Mesenchymal stem cell (in vitro differentiated cells and primary cell): ENCODE measurements around the gene CDC5L.

ENCODE experiments used
- DNase-seq: peaks from one replicate; pipeline ENCODE4 v3.0.0-alpha.2; 2013
- H2AFZ ChIP-seq: one replicate; pipeline ENCODE4 v1.6.1; 2013; ENCODE audit warnings: low read depth, mild to moderate bottlenecking, control low read depth, inconsistent platforms, low read length, moderate library complexity
- H2AK5ac ChIP-seq: 2 replicates; pipeline ENCODE4 v1.6.1; 2013; ENCODE audit warnings: low read length, moderate library complexity, mild to moderate bottlenecking, inconsistent platforms; ENCODE audit not compliant: severe bottlenecking
- H2BK120ac ChIP-seq: one replicate; pipeline ENCODE4 v1.6.1; 2013; ENCODE audit warnings: low read depth, mild to moderate bottlenecking, inconsistent platforms, low read length, moderate library complexity
- H2BK12ac ChIP-seq, 2 experiments: one replicate each; pipeline ENCODE4 v1.6.1; 2013; ENCODE audit warnings: inconsistent platforms in 2 of 2, low read length in 2 of 2, mild to moderate bottlenecking in 2 of 2, moderate library complexity in 2 of 2, control low read depth in 1 of 2
- H2BK15ac ChIP-seq: one replicate; pipeline ENCODE4 v1.6.1; 2013; ENCODE audit warnings: mild to moderate bottlenecking, low read depth, inconsistent platforms; ENCODE audit not compliant: poor library complexity, severe bottlenecking
- H2BK5ac ChIP-seq: 2 replicates; pipeline ENCODE4 v1.6.1; 2013; ENCODE audit warnings: low read depth, mild to moderate bottlenecking, low read length, control low read depth, inconsistent platforms; ENCODE audit not compliant: poor library complexity, severe bottlenecking
- H3K14ac ChIP-seq, 2 experiments: one replicate each; pipeline ENCODE4 v1.6.1; 2013; ENCODE audit warnings: inconsistent platforms in 2 of 2, low read length in 2 of 2, control low read depth in 1 of 2, mild to moderate bottlenecking in 1 of 2, moderate library complexity in 1 of 2
- H3K18ac ChIP-seq, 2 experiments: one replicate each; pipeline ENCODE4 v1.6.1; 2013; ENCODE audit warnings: inconsistent platforms in 2 of 2, low read length in 2 of 2, control low read depth in 1 of 2, low read depth in 1 of 2, mild to moderate bottlenecking in 1 of 2
- H3K23ac ChIP-seq, 2 experiments: one replicate each; pipeline ENCODE4 v1.6.1; 2013; ENCODE audit warnings: inconsistent platforms in 2 of 2, low read length in 2 of 2, mild to moderate bottlenecking in 2 of 2, moderate library complexity in 2 of 2, control low read depth in 1 of 2
- H3K27ac ChIP-seq: 2 replicates; pipeline ENCODE4 v1.5.1; 2013; ENCODE audit warnings: mild to moderate bottlenecking, moderate library complexity, low read length, control low read depth, inconsistent platforms; ENCODE audit not compliant: poor library complexity, severe bottlenecking
- H3K27me3 ChIP-seq, 2 experiments: 2 replicates each; pipeline versions ENCODE4 v1.6.1 to v1.7.0; 2013; ENCODE audit warnings: low read length in 2 of 2, mild to moderate bottlenecking in 2 of 2, moderate library complexity in 2 of 2, control low read depth in 1 of 2, inconsistent platforms in 1 of 2; ENCODE audit not compliant: control insufficient read depth in 1 of 2, insufficient read depth in 1 of 2
- H3K36me3 ChIP-seq, 2 experiments: 2 replicates each; pipeline versions ENCODE4 v1.6.1 to v1.7.0; 2013; ENCODE audit warnings: low read length in 2 of 2, control low read depth in 1 of 2, inconsistent platforms in 1 of 2, low read depth in 1 of 2, mild to moderate bottlenecking in 1 of 2; ENCODE audit not compliant: insufficient read depth in 2 of 2, control insufficient read depth in 1 of 2
- H3K4ac ChIP-seq, 2 experiments: one replicate each; pipeline ENCODE4 v1.6.1; 2013; ENCODE audit warnings: inconsistent platforms in 2 of 2, low read length in 2 of 2, mild to moderate bottlenecking in 2 of 2, moderate library complexity in 2 of 2, control low read depth in 1 of 2, low read depth in 1 of 2
- H3K4me1 ChIP-seq: 2 replicates; pipeline ENCODE4 v1.6.1; 2013; ENCODE audit warnings: low read depth, low read length, control low read depth; ENCODE audit not compliant: control insufficient read depth, insufficient read depth
- H3K4me2 ChIP-seq: 2 replicates; pipeline ENCODE4 v1.6.1; 2013; ENCODE audit warnings: low read length, mild to moderate bottlenecking, inconsistent platforms; ENCODE audit not compliant: poor library complexity, severe bottlenecking
- H3K4me3 ChIP-seq, 2 experiments: 2 replicates each; pipeline versions ENCODE4 v1.5.1 to v1.7.0; 2013; ENCODE audit warnings: low read length in 2 of 2, mild to moderate bottlenecking in 2 of 2, control low read depth in 1 of 2, low read depth in 1 of 2; ENCODE audit not compliant: insufficient read depth in 1 of 2
- H3K79me1 ChIP-seq: replicated peaks from 2 replicates; pipeline ENCODE4 v1.6.1; 2013; ENCODE audit warnings: mild to moderate bottlenecking, control low read depth, low read length, inconsistent platforms; ENCODE audit not compliant: poor library complexity, severe bottlenecking
- H3K9ac ChIP-seq: 2 replicates; pipeline ENCODE4 v1.7.0; 2013; ENCODE audit warnings: mild to moderate bottlenecking, low read length, moderate library complexity
- H3K9me3 ChIP-seq: 2 replicates; pipeline ENCODE4 v1.7.0; 2013; ENCODE audit warnings: mild to moderate bottlenecking, low read length; ENCODE audit not compliant: control insufficient read depth
- H4K8ac ChIP-seq: one replicate; pipeline ENCODE4 v1.6.1; 2013; ENCODE audit warnings: inconsistent platforms, mild to moderate bottlenecking, low read length, moderate library complexity
- H4K91ac ChIP-seq: one replicate; pipeline ENCODE4 v1.6.1; 2013; ENCODE audit warnings: mild to moderate bottlenecking, low read length, inconsistent platforms
- WGBS: methylation state at CpG from one replicate; pipeline ENCODE4 v1.1.7; 2013; ENCODE audit warnings: mixed read lengths; 5-methylcytosine and 5-hydroxymethylcytosine counted together

Gene CDC5L

DNA sequence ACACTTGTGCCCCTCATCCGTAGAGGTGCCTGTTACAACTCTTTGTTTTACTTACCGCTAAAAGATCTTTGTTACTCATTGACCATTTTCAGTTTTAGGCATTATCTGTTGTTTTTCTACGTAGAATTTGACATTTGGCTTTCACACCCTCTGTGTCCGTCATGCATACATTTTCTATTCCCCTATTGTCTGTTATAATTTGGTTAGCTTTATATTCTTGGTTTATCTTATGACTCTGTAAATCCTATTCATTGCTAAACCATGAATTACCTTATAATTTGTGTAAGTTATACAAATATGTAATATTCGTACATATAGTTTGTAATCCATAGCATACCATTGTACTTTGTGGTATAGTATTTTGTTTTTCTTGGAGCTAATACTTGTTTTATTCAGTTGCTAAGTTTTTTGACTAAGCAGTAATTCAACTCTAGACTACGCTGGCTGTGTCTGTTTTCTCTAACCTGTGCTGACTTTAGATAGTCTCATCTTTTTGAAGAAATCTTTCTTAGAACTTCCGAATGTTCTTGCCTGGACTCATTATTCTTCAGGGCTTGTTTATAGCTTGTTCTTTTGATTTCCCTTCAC is 21.8 kb downstream of the CDC5L start:
- Histone ChIP-seq H3K14ac (no peak overlapping the region), H3K4me3 (no peak overlapping the region), H3K18ac (no peak overlapping the region), H3K4ac (no peak overlapping the region), H4K8ac (no peak overlapping the region), H3K27ac (no peak overlapping the region), H3K27me3 (no peaks in the 10 kb centered on the region), H3K9me3 (peaks cover 3% of the 10 kb centered on the region), H2BK120ac (no peak overlapping the region), H2AK5ac (no peak overlapping the region), H2BK5ac (no peak overlapping the region), H4K91ac (no peak overlapping the region), H3K4me2 (no peak overlapping the region), H3K36me3 (peaks cover 31 to 83% of the 10 kb centered on the region in 2 experiments), H2AFZ (no peak overlapping the region), H3K79me1 (peaks cover 30% of the 10 kb centered on the region), H2BK15ac (no peak overlapping the region), H3K9ac (no peak overlapping the region), H2BK12ac (no peak overlapping the region), H3K4me1 (peaks cover 3% of the 10 kb centered on the region), H3K23ac (no peak overlapping the region)
- no peak for DNase-seq
- WGBS, result 100% methylated on average over 4 of the region's 7 CpGs

DNA sequence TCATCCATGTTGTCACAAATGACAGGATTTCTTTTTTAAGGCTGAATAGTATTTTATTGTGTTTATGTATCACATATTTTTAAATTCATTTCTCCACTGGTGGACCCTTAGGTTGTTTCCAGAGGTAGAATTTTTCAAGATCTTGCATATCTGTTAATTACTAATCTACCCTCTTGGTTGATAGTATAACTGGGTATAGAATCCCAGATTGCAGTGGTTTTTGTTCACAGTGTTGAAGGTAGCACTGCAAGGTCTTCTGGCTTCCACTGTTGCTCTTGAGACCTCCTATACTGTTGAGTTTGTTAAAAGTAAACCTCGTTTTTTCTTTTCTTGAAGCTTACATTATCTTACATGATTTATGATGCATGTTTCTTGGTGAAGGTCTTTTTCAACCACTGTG is 22.9 kb downstream of the CDC5L start:
- Histone ChIP-seq H2BK5ac (no peak overlapping the region), H3K79me1 (peaks cover 27% of the 10 kb centered on the region), H3K9ac (no peak overlapping the region), H4K91ac (no peak overlapping the region), H2BK12ac (no peak overlapping the region), H4K8ac (no peak overlapping the region), H3K14ac (no peak overlapping the region), H3K23ac (no peak overlapping the region), H3K18ac (no peak overlapping the region), H3K36me3 (peaks cover 27 to 78% of the 10 kb centered on the region in 2 experiments), H3K4ac (no peak overlapping the region), H2BK120ac (no peak overlapping the region), H2AK5ac (no peak overlapping the region), H3K4me2 (no peak overlapping the region), H3K4me3 (no peak overlapping the region), H2BK15ac (no peak overlapping the region), H3K27ac (no peak overlapping the region), H2AFZ (no peak overlapping the region), H3K9me3 (peaks cover 3% of the 10 kb centered on the region), H3K4me1 (peaks cover 2% of the 10 kb centered on the region), H3K27me3 (no peaks in the 10 kb centered on the region)
- whole genome bisulfite sequencing, result no CpG with 5 or more reads among the region's 1 CpG
- DNase-seq, result no peak

DNA sequence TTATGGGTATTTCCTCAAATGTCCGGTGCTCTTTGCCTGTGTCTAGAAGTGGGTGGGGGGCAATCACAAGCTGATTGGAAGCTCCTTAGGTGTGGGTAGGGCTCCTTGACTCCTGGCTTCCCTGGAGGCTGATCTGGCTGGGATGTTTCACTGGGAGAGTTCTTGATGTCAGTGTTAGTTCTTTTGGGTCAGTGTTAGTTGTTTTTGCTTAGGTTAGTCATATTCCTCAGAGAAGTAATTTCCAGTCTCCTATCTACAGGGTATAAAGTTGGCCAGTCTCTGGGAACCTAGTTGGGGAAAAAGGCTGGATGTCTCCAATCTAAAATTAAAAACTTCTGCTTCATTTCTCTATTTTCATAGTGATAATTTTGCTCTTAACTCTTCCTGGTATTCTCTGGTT is 23.6 kb downstream of the CDC5L start:
- Histone ChIP-seq H3K27ac (no peak overlapping the region), H3K4me2 (no peak overlapping the region), H2BK120ac (no peak overlapping the region), H3K27me3 (no peaks in the 10 kb centered on the region), H3K79me1 (peaks cover 29% of the 10 kb centered on the region), H3K9me3 (peaks cover 3% of the 10 kb centered on the region), H3K18ac (no peak overlapping the region), H2AK5ac (peak overlapping the region; percentile 44), H2BK12ac (no peak overlapping the region), H3K4ac (no peak overlapping the region), H4K91ac (no peak overlapping the region), H3K36me3 (peaks cover 27 to 75% of the 10 kb centered on the region in 2 experiments), H3K23ac (no peak overlapping the region), H3K4me3 (no peak overlapping the region), H3K14ac (no peak overlapping the region), H4K8ac (no peak overlapping the region), H3K9ac (peak overlapping the region; percentile 55), H2AFZ (no peak overlapping the region), H2BK15ac (no peak overlapping the region), H2BK5ac (no peak overlapping the region), H3K4me1 (peaks cover 5% of the 10 kb centered on the region)
- DNase-seq, result no peak
- WGBS, result 100% methylated on average over 1 of the region's 1 CpG

DNA sequence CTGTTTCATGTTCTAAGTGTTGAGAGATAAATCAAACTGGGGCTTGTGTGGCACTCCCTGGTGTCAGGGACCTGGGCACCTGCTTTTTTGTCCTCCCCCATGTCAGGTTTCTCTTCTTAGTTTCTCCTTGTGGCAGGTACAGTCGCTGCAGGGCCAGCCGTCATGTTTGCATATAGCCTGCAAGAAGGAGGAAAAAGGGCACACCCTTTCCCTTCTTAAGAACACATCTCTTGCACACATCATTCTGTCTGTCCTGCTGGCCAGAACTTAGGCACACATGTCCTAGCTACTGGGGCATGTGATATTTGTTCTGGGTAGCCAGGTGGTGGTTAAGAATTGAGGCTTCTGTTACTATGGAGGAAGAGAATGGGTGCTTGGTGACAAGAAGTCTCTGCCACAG is 27.9 kb downstream of the CDC5L start:
- no peak overlapping the region for H3K14ac ChIP-seq
- no peak overlapping the region for H2BK15ac ChIP-seq
- peaks cover 25% of the 10 kb centered on the region for H3K79me1 ChIP-seq
- peak overlapping the region in 1 of 2 experiments; percentile 14 for H3K23ac ChIP-seq
- no peak overlapping the region for H4K8ac ChIP-seq
- peaks cover 21 to 61% of the 10 kb centered on the region in 2 experiments for H3K36me3 ChIP-seq
- H3K18ac ChIP-seq, result no peak overlapping the region
- H3K9ac ChIP-seq, result no peak overlapping the region
- H2AFZ ChIP-seq, result no peak overlapping the region
- no peak overlapping the region for H3K27ac ChIP-seq
- no peaks in the 10 kb centered on the region for H3K9me3 ChIP-seq
- H2BK12ac ChIP-seq, result no peak overlapping the region
- H4K91ac ChIP-seq, result no peak overlapping the region
- no peak for DNase-seq
- no peaks in the 10 kb centered on the region for H3K27me3 ChIP-seq
- WGBS, result 68% methylated on average over 2 of the region's 2 CpGs
- H2BK120ac ChIP-seq, result no peak overlapping the region
- H2AK5ac ChIP-seq, result no peak overlapping the region
- peaks cover 7% of the 10 kb centered on the region for H3K4me1 ChIP-seq
- H2BK5ac ChIP-seq, result no peak overlapping the region
- no peak overlapping the region for H3K4me3 ChIP-seq
- no peak overlapping the region for H3K4me2 ChIP-seq
- H3K4ac ChIP-seq, result no peak overlapping the region
